PC-9 (cell line): Measurements from ENCODE around the gene PGM2. TPM values are rescaled to one million over a fixed set of nuclear protein-coding genes. Genes with fewer than 3 reads are reported as not detected.

Experiments
- BruUV-seq: library from RNA; stranded (reverse); fragments of 400-500 nt; replicated peaks from 2 replicates; lab custom pipeline; 2021; lab: Mats Ljungman, UMichigan
- CTCF ChIA-PET: fragments of 300-600 bp; sonication (Branson Sonifier 250); formaldehyde crosslinking; loops from one replicate; lab custom pipeline; 2022; ENCODE audit warnings: antibody characterized with exemption; lab: Charles Lee
- POLR2A ChIA-PET: fragments of 300-600 bp; sonication (Branson Sonifier 250); formaldehyde crosslinking; loops from one replicate; lab custom pipeline; 2022; ENCODE audit warnings: antibody characterized with exemption; ENCODE audit not compliant: unreplicated experiment; lab: Charles Lee
- DNase-seq, 2 experiments: peaks; one replicate each; pipeline versions ENCODE4 v3.0.0 to v3.0.0-alpha.2; 2015 to 2022; ENCODE audit warnings: mixed read lengths in 1 of 2
- H2AFZ ChIP-seq: fragments of 200-600 bp; sonication (generic); 2 replicates; pipeline ENCODE4 v1.8.1; 2017; ENCODE audit warnings: antibody characterized with exemption
- H3F3A ChIP-seq: fragments of 200-600 bp; sonication (generic); 2 replicates; pipeline ENCODE4 v1.8.1; 2017; ENCODE audit warnings: antibody characterized with exemption, mild to moderate bottlenecking, low read depth; ENCODE audit not compliant: insufficient read depth
- H3K27ac ChIP-seq: fragments of 200-600 bp; sonication (generic); 2 replicates; pipeline ENCODE4 v1.6.1; 2016; ENCODE audit warnings: mixed run types
- H3K27me3 ChIP-seq: fragments of 200-600 bp; sonication (generic); 2 replicates; pipeline ENCODE4 v1.6.1; 2016; ENCODE audit warnings: low read depth, mixed run types; ENCODE audit not compliant: insufficient read depth
- H3K36me3 ChIP-seq: fragments of 200-600 bp; sonication (generic); 2 replicates; pipeline ENCODE4 v1.6.1; 2016; ENCODE audit warnings: low read depth, mixed run types
- H3K4me1 ChIP-seq: fragments of 200-600 bp; sonication (generic); replicated peaks from 2 replicates; pipeline ENCODE4 v1.6.1; 2016; ENCODE audit warnings: mixed run types; ENCODE audit not compliant: insufficient read depth
- H3K4me2 ChIP-seq: fragments of 200-600 bp; sonication (generic); 2 replicates; pipeline ENCODE4 v1.6.1; 2017; ENCODE audit warnings: mixed run types
- H3K4me3 ChIP-seq: fragments of 200-600 bp; sonication (generic); 2 replicates; pipeline ENCODE4 v1.6.1; 2016; ENCODE audit warnings: mixed run types
- H3K79me2 ChIP-seq: fragments of 200-600 bp; sonication (generic); 2 replicates; pipeline ENCODE4 v1.6.1; 2017; ENCODE audit warnings: low read depth, mixed run types
- H3K9me2 ChIP-seq: fragments of 200-600 bp; sonication (generic); 2 replicates; pipeline ENCODE4 v1.8.1; 2017; ENCODE audit warnings: mild to moderate bottlenecking; ENCODE audit not compliant: insufficient read depth
- H3K9me3 ChIP-seq: fragments of 200-600 bp; sonication (generic); 2 replicates; pipeline ENCODE4 v1.8.1; 2016; ENCODE audit warnings: low read depth; ENCODE audit not compliant: insufficient read depth
- H4K20me1 ChIP-seq: fragments of 200-600 bp; sonication (generic); 2 replicates; pipeline ENCODE4 v1.8.1; 2017; ENCODE audit not compliant: insufficient read depth
- CTCF ChIP-seq: fragments of 200-600 bp; sonication (generic); conservative IDR thresholded peaks from 2 replicates; pipeline ENCODE4 v1.6.1; 2017; ENCODE audit warnings: mixed run types, antibody characterized with exemption, mild to moderate bottlenecking, moderate library complexity
- EZH2 ChIP-seq: fragments of 200-600 bp; sonication (generic); IDR thresholded peaks from 2 replicates; pipeline ENCODE4 v1.8.0; 2017; ENCODE audit warnings: antibody characterized with exemption, low read depth
- intact Hi-C: fragments of 100-400 bp; cut with micrococcal nuclease; formaldehyde crosslinking; loops from one replicate; pipeline ENCODE4 v1.10.0; 2022; ENCODE audit not compliant: unreplicated experiment
- total RNA-seq: library from RNA; stranded (reverse); gene quantifications from 2 replicates; pipeline ENCODE4 v1.2.3, GENCODE V29; 2021

The PGM2 gene
- total RNA-seq, 1 experiment from 2014 or later = 32.5 TPM

- Histone ChIP-seq H3K27ac (no peak overlapping the region), H3K79me2 (no peaks in the 10 kb centered on the region), H3K4me1 (no peaks in the 10 kb centered on the region), H3K4me2 (no peak overlapping the region), H3K9me3 (no peaks in the 10 kb centered on the region), H3K27me3 (no peaks in the 10 kb centered on the region), H3K9me2 (no peaks in the 10 kb centered on the region), H4K20me1 (no peaks in the 10 kb centered on the region), H3K4me3 (no peak overlapping the region), H2AFZ (no peak overlapping the region), H3K36me3 (peaks cover 11% of the 10 kb centered on the region), H3F3A (no peaks in the 10 kb centered on the region; the same call in 1 of the 2 replicates)
- no peak for DNase-seq
- no TSS peak for BruUV-seq
- ChIA-PET CTCF (no interaction called here), POLR2A (interaction anchor here (0.6 kb wide), 1 partner anchor 204 kb away, joined by 4 read pairs; no protein-coding TSS in a partner anchor)
- TF ChIP-seq CTCF = no peak
- no peak for TF ChIP-seq EZH2
- intact Hi-C loops = no loop called here
These were observed 31.6 kb downstream of the PGM2 start for GRCh38 chr4:37858112-37858511.

DNA sequence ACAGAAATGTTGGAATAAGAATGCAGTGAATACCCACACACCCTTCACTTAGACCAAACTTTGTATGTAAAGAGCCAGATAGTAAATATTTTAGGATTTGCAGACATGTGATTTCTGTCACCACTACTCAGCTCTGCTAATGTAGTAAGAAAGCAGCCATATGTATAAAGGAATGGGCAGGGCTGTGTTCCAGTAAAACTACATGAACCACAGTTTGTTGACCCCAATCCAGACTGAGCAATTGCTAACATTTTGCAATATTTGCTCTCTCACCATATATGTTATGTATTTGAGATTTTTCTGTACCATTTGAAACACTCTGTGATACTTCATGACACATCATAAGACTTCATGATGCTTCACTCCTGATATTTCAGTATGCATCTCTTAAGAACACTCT lies 32.4 kb downstream of the PGM2 start:
- DNase-seq = no peak
- ChIA-PET CTCF (no interaction called here), POLR2A (no interaction called here)
- peaks cover 11% of the 10 kb centered on the region for H3K36me3 ChIP-seq
- H3K4me2 ChIP-seq = no peak overlapping the region
- H4K20me1 ChIP-seq = no peaks in the 10 kb centered on the region
- no peak overlapping the region for H2AFZ ChIP-seq
- no peaks in the 10 kb centered on the region for H3K27me3 ChIP-seq
- no peaks in the 10 kb centered on the region for H3K9me2 ChIP-seq
- no TSS peak for BruUV-seq
- no peak overlapping the region for H3K27ac ChIP-seq
- H3K9me3 ChIP-seq = no peaks in the 10 kb centered on the region
- no peaks in the 10 kb centered on the region; the same call in 1 of the 2 replicates for H3F3A ChIP-seq
- H3K79me2 ChIP-seq = no peaks in the 10 kb centered on the region
- intact Hi-C loops = no loop called here
- no peak for TF ChIP-seq CTCF
- no peak for TF ChIP-seq EZH2
- no peaks in the 10 kb centered on the region for H3K4me1 ChIP-seq
- H3K4me3 ChIP-seq = no peak overlapping the region

DNA sequence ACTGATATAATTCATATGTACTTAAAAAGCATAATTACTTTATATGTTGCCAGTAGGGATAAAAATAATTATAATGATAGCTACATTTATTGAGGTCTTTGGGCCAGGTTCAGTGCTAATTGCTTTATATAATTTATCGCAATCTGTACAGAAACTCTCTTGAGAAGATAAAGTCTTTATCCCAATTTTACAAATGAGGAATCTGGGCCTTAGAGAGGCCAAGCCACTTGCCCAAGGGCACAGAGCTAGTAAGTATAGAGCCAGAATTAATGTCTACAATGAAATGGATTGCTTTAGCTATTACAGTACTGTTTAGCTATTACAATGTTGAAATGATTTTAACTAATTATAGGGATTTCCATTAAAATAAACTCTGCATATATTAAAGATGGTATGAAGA lies 33.8 kb downstream of the PGM2 start:
- H3K4me2 ChIP-seq = no peak overlapping the region
- ChIA-PET POLR2A (interaction anchor here (0.7 kb wide), 1 partner anchor 1192 kb away, joined by 4 read pairs; no protein-coding TSS in a partner anchor), CTCF (interaction anchor here (0.6 kb wide), 1 partner anchor 183 kb away, joined by 12 read pairs; no protein-coding TSS in a partner anchor)
- no peak for DNase-seq
- BruUV-seq = no TSS peak
- H2AFZ ChIP-seq = no peak overlapping the region
- no peak for TF ChIP-seq CTCF
- TF ChIP-seq EZH2 = no peak
- H3K4me3 ChIP-seq = no peak overlapping the region
- H3K36me3 ChIP-seq = peaks cover 9% of the 10 kb centered on the region
- no peaks in the 10 kb centered on the region for H3K9me3 ChIP-seq
- H4K20me1 ChIP-seq = no peaks in the 10 kb centered on the region
- no peak overlapping the region for H3K27ac ChIP-seq
- intact Hi-C loops = no loop called here
- H3K27me3 ChIP-seq = no peaks in the 10 kb centered on the region
- no peaks in the 10 kb centered on the region for H3K79me2 ChIP-seq
- no peaks in the 10 kb centered on the region for H3K4me1 ChIP-seq
- no peaks in the 10 kb centered on the region; the same call in 1 of the 2 replicates for H3F3A ChIP-seq
- H3K9me2 ChIP-seq = no peaks in the 10 kb centered on the region
